GM12873 (cell line): ENCODE data around the gene KIAA1671.

Experiments
- TF ChIP-seq, protein P1 (sequence below): IDR thresholded peaks from 2 replicates; pipeline ENCODE4 v1.5.1; 2012; ENCODE audit warnings: low read depth, mild to moderate bottlenecking, moderate library complexity, low read length, control low read depth; ENCODE audit not compliant: insufficient read depth; ENCODE audit errors: missing control alignments

The KIAA1671 gene

DNA sequence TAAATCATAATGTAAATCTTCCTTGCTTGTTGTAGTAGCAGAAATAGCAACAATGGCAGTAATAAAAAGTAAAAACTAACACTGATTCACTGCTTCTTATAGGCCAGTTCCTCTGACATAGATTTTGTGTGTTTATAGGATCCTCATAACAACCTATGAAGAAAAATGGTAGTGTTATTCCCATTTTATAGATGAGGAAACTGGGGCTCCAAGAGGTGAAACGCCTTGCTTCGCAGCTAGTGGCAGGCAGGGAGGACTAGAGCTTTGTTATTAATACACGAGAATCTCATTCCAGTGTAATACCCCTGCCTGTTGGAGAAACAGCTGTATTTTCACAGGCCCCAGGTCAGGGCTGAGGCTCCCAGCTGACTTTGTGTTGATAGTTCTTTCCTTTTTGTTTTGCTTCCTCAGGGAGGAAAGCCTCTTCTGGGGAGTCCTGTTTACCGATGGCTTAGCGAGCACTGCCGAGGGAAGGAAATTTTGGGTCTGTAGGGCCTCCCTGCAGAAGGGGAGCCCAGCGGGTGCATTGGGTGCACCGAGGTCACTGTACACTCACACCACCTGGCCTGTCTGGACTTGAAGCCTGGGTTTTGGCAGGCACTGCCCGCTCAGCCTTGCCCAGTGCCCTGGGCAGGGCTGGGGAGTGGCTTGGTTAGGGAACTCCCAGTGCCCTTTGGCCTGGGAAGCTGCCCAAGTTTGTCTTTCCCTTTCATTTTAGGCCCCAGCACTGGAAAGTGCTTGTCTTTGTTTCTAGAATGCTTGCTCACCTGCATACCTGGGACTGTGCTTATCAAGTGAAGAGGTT lies 13.5 kb downstream of the KIAA1671 start:
- TF ChIP-seq, protein P1, sequence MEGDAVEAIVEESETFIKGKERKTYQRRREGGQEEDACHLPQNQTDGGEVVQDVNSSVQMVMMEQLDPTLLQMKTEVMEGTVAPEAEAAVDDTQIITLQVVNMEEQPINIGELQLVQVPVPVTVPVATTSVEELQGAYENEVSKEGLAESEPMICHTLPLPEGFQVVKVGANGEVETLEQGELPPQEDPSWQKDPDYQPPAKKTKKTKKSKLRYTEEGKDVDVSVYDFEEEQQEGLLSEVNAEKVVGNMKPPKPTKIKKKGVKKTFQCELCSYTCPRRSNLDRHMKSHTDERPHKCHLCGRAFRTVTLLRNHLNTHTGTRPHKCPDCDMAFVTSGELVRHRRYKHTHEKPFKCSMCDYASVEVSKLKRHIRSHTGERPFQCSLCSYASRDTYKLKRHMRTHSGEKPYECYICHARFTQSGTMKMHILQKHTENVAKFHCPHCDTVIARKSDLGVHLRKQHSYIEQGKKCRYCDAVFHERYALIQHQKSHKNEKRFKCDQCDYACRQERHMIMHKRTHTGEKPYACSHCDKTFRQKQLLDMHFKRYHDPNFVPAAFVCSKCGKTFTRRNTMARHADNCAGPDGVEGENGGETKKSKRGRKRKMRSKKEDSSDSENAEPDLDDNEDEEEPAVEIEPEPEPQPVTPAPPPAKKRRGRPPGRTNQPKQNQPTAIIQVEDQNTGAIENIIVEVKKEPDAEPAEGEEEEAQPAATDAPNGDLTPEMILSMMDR = no peak

DNA sequence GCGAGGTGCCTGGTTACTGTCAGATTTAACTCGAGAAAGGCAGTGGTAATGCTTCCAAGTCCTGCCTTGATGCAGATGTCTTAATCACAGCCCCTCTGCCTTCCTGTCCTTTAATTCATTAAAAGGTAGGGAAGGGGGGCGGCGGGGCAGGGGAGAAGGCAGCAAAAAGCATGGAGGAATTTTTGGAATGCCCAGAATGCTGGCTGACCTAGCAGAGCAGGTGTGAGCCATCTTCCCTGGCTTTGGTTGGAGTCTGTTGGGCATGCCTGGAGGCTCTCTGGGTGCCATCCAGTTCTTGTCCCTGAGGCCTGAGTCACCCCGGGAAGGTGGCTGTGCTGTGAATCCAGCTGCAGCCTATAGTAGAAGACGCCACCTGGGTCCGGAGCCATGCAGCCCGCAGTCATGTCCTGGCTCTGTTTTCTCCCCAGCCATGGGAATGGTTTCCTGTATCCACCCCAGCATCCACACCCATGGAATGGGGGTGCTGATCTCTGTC lies 15.6 kb downstream of the KIAA1671 start:
- TF ChIP-seq, protein P1 = no peak

DNA sequence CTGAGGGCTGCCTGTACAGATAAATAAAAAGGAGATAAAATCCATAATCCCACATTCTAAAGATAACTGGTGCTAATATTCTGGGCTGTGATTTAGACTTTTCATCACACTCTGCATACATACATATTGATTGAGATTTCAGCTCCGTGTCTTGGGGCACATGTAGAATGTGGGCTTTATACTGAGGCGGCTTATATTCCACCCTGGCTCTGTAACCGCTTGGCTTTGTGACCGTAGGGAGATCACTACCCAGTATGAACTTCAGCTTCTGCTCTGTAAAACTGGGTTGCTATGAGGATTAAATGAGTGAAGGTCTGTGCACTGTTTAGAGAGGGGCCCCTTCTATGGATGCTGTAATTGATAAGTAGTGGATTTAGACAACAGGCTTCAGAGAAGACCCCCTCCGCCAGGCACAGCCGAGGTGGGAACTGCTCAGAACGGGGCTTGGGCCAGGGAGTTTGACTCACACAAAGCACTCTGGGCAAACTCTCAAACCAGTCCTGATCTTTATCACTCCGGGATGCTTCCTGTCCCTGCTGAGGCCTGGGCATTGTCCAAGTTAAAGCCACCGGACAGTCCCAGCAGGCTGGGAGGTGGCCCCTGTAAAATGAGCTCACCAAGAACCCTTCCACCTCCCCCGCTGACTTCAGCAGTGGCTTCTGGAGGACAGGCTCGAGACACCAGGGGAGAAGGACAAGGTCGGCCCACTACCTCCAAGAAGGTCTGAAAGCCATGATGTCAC lies 17.2 kb downstream of the KIAA1671 start:
- TF ChIP-seq, protein P1 = no peak

DNA sequence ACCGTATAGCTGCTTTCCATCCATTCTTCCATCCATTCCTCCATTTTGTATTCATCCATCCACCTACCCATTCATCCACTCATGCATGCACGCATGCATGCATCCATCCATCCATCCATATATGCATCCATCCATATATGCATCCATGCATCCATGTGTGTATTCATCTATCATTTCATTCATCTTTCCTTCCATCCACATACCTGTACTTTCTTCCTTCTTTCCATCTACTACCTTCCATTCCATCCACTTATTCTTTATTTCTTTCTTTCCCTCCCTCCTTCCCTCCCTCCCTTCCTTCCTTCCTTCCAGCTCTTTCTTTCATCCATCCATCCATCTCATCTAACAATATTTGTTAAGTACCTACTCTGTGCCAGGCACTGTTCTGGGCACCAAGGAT lies 19.9 kb downstream of the KIAA1671 start:
- TF ChIP-seq, protein P1 = no peak

DNA sequence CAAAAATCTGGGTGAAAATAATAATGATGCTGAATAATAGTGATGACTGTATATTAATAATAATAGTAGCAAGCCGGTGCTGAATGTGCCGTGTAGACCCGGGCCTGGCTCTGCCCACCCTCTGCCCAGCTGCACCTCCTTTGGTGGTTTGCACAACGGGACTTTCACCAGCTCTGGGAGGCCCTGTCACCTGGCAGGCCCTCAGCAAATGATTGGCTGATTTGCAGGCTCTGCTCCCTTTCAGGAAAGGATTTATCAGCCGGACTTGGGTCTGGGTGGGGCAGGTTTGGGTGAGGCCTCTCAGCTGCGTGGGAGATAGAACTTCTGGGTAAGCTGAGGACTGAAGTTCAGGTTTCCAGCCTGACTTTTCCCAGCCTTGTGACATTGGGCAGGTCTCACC lies 21.4 kb downstream of the KIAA1671 start:
- TF ChIP-seq, protein P1 = no peak

DNA sequence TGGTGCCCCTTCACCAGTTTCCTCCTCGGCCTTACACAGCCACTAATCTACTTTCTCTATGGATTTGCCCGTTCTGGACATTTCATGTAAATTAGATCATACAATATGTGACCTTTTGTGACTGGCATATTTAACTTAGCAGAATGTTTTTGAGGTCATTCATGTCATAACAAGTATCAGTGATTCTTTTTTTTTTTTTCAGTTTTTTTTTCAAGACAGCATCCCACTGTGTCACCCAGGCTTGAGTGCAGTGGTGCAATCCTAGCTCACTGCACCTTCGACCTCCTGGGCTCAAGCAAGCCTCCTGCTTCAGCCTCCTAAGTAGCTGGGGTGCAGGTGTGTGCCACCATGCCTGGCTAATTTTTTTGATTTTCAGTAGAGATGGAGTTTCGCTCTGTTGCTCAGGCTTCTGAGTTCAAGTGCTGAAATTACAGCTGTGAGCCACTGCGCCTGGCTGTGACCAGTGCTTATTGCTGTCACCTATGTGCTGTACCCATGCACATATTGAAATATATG lies 22.7 kb downstream of the KIAA1671 start:
- TF ChIP-seq, protein P1 = no peak

DNA sequence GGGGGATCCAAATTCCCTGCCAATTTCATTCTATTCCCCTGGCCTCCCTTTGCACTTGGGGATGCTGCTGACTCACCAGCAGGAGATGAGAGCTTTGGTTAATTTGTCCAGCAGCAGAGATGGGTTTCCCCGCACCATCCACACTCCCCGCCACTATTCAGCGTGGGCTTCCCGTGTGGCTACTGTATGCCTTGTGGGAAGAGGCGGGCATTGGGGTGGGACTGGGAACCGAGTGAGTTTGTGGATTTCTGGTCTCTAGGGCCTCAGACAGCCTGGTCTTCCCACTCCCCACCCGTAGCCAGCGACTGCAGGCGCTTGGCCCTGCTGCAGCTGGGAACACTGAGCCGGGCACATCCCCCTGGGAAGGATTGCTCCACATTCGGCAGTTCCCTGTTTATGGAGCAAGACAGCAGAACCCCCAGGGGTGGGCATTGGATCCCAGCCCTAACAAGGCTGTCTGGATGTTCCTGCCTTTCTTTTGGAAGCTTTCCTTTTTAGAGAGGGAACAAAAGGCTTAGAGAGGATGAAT lies 23.4 kb downstream of the KIAA1671 start:
- TF ChIP-seq, protein P1 = no peak
